Loucy (cell line): ENCODE data around the gene STMP1.

Source experiments
- EZH2phosphoT487 ChIP-seq: fragments of 200-600 bp; IDR thresholded peaks from 2 replicates; pipeline ENCODE4 v1.6.1; 2018; ENCODE audit warnings: antibody characterized with exemption, mild to moderate bottlenecking, moderate library complexity, borderline replicate concordance
- TF ChIP-seq, protein P1 (sequence below): fragments of 200-600 bp; sonication (generic); conservative IDR thresholded peaks from 2 replicates; pipeline ENCODE4 v1.5.1; 2014; ENCODE audit warnings: mild to moderate bottlenecking, antibody characterized with exemption, low read length

DNA sequence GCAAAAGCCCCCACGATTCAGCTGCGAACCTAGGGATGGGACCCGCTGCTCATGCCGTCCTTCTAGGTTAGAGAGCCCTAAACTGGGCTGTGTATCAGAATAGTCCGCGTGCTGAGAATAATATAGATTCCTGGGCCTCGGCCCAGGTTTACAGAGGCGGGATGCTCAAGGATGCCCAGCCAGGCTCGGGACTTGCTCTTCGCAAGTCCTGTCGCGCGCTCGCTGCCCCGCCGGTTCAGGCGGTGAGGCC lies 266 bp upstream of the STMP1 start:
- TF ChIP-seq, protein P1, sequence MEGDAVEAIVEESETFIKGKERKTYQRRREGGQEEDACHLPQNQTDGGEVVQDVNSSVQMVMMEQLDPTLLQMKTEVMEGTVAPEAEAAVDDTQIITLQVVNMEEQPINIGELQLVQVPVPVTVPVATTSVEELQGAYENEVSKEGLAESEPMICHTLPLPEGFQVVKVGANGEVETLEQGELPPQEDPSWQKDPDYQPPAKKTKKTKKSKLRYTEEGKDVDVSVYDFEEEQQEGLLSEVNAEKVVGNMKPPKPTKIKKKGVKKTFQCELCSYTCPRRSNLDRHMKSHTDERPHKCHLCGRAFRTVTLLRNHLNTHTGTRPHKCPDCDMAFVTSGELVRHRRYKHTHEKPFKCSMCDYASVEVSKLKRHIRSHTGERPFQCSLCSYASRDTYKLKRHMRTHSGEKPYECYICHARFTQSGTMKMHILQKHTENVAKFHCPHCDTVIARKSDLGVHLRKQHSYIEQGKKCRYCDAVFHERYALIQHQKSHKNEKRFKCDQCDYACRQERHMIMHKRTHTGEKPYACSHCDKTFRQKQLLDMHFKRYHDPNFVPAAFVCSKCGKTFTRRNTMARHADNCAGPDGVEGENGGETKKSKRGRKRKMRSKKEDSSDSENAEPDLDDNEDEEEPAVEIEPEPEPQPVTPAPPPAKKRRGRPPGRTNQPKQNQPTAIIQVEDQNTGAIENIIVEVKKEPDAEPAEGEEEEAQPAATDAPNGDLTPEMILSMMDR = no peak; the same call in none of the 2 replicates
- no peak for TF ChIP-seq EZH2phosphoT487
